HG02870 (cell line): ENCODE results near the gene CIB4.

Experiments used
- ATAC-seq: cut with Tn5 transposase; IDR thresholded peaks from one replicate; pipeline ENCODE4 v1.9.1; 2021; ENCODE audit warnings: mild to moderate bottlenecking, moderate library complexity; ENCODE audit not compliant: unreplicated experiment

CIB4 gene

DNA sequence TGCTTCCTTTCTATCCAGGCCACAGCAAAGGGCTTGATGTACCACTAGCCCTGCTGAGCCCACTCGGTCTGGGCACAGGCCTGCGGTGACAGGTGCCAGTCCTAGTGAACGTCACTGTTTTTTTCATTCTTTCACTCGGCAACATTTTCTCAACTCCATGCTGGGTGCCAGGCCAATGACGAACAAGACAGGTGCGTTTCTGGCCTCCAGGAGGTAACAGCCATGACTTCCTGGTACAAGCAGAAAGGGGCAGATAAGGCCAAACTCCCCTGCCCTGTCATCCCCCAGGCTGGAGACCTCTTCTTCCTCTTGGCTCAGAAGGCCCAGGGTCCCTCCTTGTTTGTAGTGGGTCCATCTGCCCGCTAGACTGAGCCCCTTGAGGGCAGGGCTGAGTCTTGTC is 107.5 kb downstream of the CIB4 start:
- ATAC-seq = no peak

DNA sequence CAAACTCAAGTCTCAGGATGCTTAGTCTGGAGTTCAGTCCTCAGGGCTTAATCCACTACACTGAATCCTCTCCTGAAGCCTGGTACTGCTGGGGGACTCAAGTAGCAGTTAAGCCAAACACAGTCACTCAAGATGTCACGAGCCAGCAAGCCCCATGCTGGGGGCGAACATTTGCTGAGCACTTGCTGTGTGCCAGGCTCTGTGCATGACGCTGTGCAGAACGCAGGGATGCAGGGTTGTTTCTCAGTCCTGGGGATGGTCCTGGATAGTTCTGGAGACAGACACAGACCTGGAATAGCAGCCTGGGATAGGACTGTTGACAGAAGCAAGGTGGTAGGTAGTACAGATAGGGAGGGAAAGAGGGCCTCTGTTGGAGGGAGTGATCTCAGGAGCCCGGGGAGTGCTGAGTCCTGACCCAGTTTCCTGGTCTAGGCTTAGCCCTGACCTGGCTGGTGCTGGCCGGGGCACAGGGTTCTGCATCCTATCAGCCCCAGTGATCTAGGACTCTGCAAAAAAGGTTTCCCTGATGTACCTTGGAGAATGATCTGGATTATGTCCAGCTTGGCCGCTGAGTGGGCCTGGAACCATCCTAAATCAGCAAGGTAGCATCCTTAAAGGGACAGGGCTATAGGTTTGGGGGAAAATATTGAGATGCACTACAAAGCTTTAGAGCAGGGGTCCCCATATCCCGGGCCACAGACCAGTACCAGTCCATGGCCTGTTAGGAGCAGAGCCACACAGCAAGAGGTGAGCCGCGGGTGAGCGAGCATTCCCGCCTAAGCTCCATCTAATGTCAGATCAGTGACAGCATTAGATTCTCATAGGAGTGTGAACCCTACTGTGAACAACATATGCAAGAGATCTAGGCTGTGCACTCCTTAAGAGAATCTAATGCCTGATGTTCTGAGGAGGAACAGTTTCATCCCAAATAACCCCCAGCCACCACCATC is 108.6 kb downstream of the CIB4 start:
- ATAC-seq = no peak
